Activated naive CD8-positive, alpha-beta T cell treated with anti-CD3 and anti-CD28 coated beads, Interleukin-2, amount 10 ng/mL, durations not matched to agents 7 days and 5 days (primary cell): Measurements from ENCODE around the gene LRRC75B. TPM values are rescaled to one million over a fixed set of nuclear protein-coding genes. Genes with fewer than 3 reads are reported as not detected.
A peak's percentile ranks its signal among the peaks of the same experiment; 100 is the strongest.

Source experiments
- ATAC-seq: fragments of 150-1000 bp; cut with Tn5 transposase; one replicate; pipeline ENCODE4 v1.10.0; 2021; ENCODE audit warnings: low read depth, moderate library complexity
- POLR2A ChIA-PET: fragments of 350-600 bp; sonication (Branson Sonifier 250); formaldehyde crosslinking; loops from one replicate; lab custom pipeline; 2021; ENCODE audit warnings: antibody characterized with exemption; lab: Charles Lee
- DNase-seq: peaks from one replicate; pipeline ENCODE4 v3.0.0; 2021
- H3K27ac Mint-ChIP-seq: one replicate; pipeline ENCODE4 v1.8.0; 2022; ENCODE audit warnings: mild to moderate bottlenecking, mixed read lengths
- H3K27me3 Mint-ChIP-seq: one replicate; pipeline ENCODE4 v1.8.0; 2022; ENCODE audit warnings: mild to moderate bottlenecking, moderate library complexity, mixed read lengths
- H3K36me3 Mint-ChIP-seq: one replicate; pipeline ENCODE4 v1.8.0; 2021; ENCODE audit warnings: mild to moderate bottlenecking, mixed read lengths
- H3K4me1 Mint-ChIP-seq: one replicate; pipeline ENCODE4 v1.8.0; 2021; ENCODE audit warnings: mixed read lengths
- H3K4me3 Mint-ChIP-seq: one replicate; pipeline ENCODE4 v1.8.0; 2022; ENCODE audit warnings: mild to moderate bottlenecking, moderate library complexity, mixed read lengths
- H3K9me3 Mint-ChIP-seq: one replicate; pipeline ENCODE4 v1.8.0; 2021; ENCODE audit warnings: mixed read lengths
- total RNA-seq, 2 experiments: library from RNA; stranded (reverse); gene quantifications; one replicate each; pipeline ENCODE4 v1.2.3, GENCODE V29; 2021

LRRC75B gene
- total RNA-seq, 2 experiments from 2014 or later, result 2.2 to 3.2 TPM

- Mint-ChIP-seq H3K4me1 (peaks cover 6% of the 10 kb centered on the region), H3K36me3 (peaks cover 1% of the 10 kb centered on the region), H3K4me3 (no peak overlapping the region), H3K27me3 (peaks cover 6% of the 10 kb centered on the region), H3K27ac (no peak overlapping the region), H3K9me3 (no peaks in the 10 kb centered on the region)
- POLR2A ChIA-PET, result interaction anchor here (1.2 kb wide), 1 partner anchor 33 kb away, joined by 4 read pairs; the partner anchor contains the start of gene GUCD1
- DNase-seq, result no peak
- ATAC-seq, result no peak
Measured at GRCh38 chr22:24587948-24588347, 4.9 kb downstream of the LRRC75B start.

DNA sequence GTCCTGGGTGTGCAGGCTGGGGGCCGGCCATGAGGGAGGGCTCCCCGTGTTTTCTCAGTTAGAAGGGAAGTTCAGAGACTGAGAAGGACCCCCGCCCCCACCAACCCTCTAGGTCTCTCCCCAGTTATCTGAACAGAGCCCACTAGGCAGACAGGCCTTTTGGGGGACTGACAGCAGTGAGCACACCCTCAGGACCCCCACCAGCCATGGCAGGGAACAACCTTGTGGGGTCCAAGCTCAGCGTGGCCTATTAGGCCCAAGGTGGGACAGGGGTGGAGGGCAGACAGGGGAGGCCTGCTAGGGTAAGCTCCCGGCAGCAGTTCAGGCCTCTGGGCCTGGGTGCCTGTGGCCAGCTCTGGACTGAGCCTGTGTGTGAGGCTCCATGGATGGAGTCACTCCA, 5.6 kb downstream of the LRRC75B start:
- POLR2A ChIA-PET, result no interaction called here
- H3K4me1 Mint-ChIP-seq, result peaks cover 4% of the 10 kb centered on the region
- ATAC-seq, result no peak

GRCh38 chr22:24585927-24586546, 6.8 kb downstream of the LRRC75B start:
- no peak for ATAC-seq
- Mint-ChIP-seq H3K9me3 (no peaks in the 10 kb centered on the region), H3K4me3 (no peak overlapping the region), H3K27me3 (no peaks in the 10 kb centered on the region), H3K27ac (no peak overlapping the region), H3K36me3 (peaks cover 1% of the 10 kb centered on the region), H3K4me1 (peaks cover 3% of the 10 kb centered on the region)
- DNase-seq, result no peak
- POLR2A ChIA-PET, result no interaction called here

More for the DNA sequence above, 5.6 kb downstream of the LRRC75B start:
- Mint-ChIP-seq H3K36me3 (peaks cover 1% of the 10 kb centered on the region), H3K9me3 (no peaks in the 10 kb centered on the region), H3K27me3 (peaks cover 2% of the 10 kb centered on the region), H3K4me3 (no peak overlapping the region), H3K27ac (no peak overlapping the region)
- no peak for DNase-seq

GRCh38 chr22:24585461-24585860, 7.4 kb downstream of the LRRC75B start:
- ATAC-seq, result no peak
- H3K4me3 Mint-ChIP-seq, result no peak overlapping the region
- H3K27me3 Mint-ChIP-seq, result no peaks in the 10 kb centered on the region
- no peak for DNase-seq
- no peaks in the 10 kb centered on the region for H3K9me3 Mint-ChIP-seq
- POLR2A ChIA-PET, result no interaction called here
- H3K4me1 Mint-ChIP-seq, result peaks cover 3% of the 10 kb centered on the region
- no peaks in the 10 kb centered on the region for H3K36me3 Mint-ChIP-seq
- H3K27ac Mint-ChIP-seq, result no peak overlapping the region

DNA sequence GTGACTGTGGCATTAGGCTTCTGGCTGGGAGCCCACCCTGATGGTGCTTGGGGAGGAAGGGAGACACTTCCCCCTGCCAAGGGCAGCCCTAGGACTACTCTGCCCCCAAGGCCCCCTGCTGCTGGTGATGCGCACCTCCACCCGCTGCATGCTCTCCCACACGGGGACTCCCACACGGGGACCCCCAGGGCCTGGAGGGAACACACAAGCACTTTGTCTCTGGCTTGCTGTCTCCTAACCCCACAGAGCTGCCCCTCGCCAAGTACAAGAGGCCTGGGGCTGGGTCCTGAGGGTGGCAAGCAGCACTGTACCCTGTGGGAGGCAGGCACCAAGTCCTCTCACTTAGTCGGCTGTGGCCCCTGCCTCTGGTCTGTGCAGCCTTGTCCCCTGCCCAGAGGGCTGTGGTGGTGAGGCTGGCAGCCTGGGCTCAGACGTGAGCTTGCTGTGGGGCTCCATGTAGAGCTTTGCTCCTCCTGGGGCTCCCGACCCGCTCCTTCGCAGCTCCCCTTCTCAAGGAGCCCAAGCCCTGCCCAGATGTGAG, 7.9 kb downstream of the LRRC75B start:
- no peak for DNase-seq
- POLR2A ChIA-PET, result no interaction called here
- peaks cover 3% of the 10 kb centered on the region for H3K4me1 Mint-ChIP-seq
- no peaks in the 10 kb centered on the region for H3K27me3 Mint-ChIP-seq
- H3K9me3 Mint-ChIP-seq, result no peaks in the 10 kb centered on the region
- H3K4me3 Mint-ChIP-seq, result no peak overlapping the region
- no peak overlapping the region for H3K27ac Mint-ChIP-seq
- ATAC-seq, result no peak
- H3K36me3 Mint-ChIP-seq, result no peaks in the 10 kb centered on the region

- peak overlapping the region; percentile 44 for H3K27ac Mint-ChIP-seq
- DNase-seq (peak; percentile 23), ATAC-seq (no peak)
- peaks cover 3% of the 10 kb centered on the region for H3K4me1 Mint-ChIP-seq
- no peaks in the 10 kb centered on the region for H3K9me3 Mint-ChIP-seq
- H3K27me3 Mint-ChIP-seq, result no peaks in the 10 kb centered on the region
- H3K4me3 Mint-ChIP-seq, result no peak overlapping the region
- peaks cover 2% of the 10 kb centered on the region for H3K36me3 Mint-ChIP-seq
- POLR2A ChIA-PET, result no interaction called here
Measured at GRCh38 chr22:24584166-24584790, 8.6 kb downstream of the LRRC75B start.

DNA sequence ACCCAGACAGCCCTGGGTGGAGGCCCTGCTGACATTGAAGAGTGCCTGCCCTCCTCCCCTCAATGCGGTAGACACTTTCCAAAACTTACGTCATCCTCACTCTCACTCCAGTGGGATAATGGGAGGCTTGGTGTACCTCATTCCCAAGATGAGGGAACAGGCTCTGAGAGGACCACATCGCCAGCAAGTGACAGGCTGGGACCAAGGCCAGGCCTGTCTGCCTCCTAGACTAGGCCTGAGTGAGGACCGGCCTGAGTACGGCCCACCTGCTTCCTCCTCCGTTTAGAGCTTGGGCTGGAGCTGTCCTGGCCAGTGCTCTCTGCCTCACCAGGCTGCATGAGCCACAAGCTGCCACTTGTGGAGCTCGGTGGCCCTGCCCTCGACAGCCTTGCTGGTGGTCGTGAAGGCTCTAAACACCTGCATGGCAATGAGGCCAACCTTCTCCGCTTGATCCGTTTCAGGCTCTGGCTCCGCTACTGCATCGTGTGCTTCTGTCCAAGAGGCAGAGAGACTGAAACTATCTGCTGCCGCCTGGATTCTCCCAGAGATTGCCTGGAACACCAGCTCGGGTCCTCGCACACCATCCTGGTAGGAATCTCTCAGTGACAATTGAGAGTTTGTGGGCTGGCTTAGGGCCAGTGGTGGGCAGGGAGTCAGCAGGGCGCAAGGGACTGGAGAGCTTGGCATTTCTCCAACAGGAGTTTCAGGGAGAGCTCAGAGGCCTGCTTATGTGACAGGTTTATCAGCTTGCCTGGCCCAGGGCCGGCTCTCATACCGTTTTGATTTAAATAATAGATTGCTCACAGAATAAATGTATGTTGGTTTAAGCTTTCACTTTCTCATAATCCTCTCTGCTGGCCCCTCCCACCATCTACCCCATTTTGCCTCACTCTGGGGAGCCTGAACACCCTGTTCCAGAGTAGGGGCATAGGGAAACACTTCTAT, 9.4 kb downstream of the LRRC75B start:
- Mint-ChIP-seq H3K4me3 (no peak overlapping the region), H3K27me3 (no peaks in the 10 kb centered on the region), H3K9me3 (no peaks in the 10 kb centered on the region), H3K36me3 (peaks cover 2% of the 10 kb centered on the region), H3K27ac (peak overlapping the region; percentile 44), H3K4me1 (peaks cover 3% of the 10 kb centered on the region)
- POLR2A ChIA-PET, result no interaction called here
- DNase-seq, result no peak
- no peak for ATAC-seq

DNA sequence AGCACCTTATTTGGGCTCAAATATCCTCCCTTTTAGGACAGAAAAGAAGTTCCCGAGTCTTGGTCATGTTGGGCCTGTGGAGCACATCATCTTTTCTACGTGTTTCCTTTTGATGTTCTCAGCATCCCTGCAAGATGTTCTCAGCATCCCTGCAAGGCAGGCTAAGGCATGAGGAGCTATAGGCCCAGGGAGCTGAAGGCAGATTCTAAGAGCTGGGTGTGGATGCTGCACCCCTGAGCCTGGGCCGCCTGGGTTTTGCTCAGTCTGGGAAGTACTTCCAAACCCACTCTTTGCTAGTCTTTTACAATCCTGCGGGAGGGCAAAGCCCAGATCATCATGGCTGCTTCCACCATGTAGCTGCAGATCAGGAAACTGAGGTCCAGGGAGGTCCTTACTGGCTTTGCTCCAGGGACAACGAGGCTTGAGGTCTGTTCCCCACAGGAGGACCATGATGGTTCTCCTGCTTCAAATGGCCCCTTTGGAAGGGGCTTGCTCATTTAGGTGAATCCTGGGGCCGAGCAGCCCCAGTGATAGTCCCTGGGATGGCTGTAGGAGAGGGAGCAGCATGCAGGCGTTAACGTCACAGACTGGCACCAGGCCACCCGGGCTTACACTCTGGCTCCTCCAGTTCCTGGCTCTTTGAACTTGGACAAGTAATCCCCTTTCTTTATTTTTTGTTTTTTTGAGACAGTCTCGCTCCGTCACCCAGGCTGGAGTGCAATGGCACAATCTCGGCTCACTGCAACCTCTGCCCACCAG, 10.6 kb downstream of the LRRC75B start:
- no peak overlapping the region for H3K4me3 Mint-ChIP-seq
- no peaks in the 10 kb centered on the region for H3K9me3 Mint-ChIP-seq
- POLR2A ChIA-PET, result no interaction called here
- H3K36me3 Mint-ChIP-seq, result peaks cover 6% of the 10 kb centered on the region
- H3K4me1 Mint-ChIP-seq, result peaks cover 3% of the 10 kb centered on the region
- no peak overlapping the region for H3K27ac Mint-ChIP-seq
- DNase-seq (no peak), ATAC-seq (no peak)
- H3K27me3 Mint-ChIP-seq, result no peaks in the 10 kb centered on the region

- H3K36me3 Mint-ChIP-seq, result peaks cover 8% of the 10 kb centered on the region
- ATAC-seq (no peak), DNase-seq (no peak)
- H3K27ac Mint-ChIP-seq, result no peak overlapping the region
- no peaks in the 10 kb centered on the region for H3K27me3 Mint-ChIP-seq
- peaks cover 3% of the 10 kb centered on the region for H3K4me1 Mint-ChIP-seq
- H3K9me3 Mint-ChIP-seq, result no peaks in the 10 kb centered on the region
- H3K4me3 Mint-ChIP-seq, result no peak overlapping the region
- POLR2A ChIA-PET, result no interaction called here
Measured at GRCh38 chr22:24580276-24580675, 12.6 kb downstream of the LRRC75B start.

DNA sequence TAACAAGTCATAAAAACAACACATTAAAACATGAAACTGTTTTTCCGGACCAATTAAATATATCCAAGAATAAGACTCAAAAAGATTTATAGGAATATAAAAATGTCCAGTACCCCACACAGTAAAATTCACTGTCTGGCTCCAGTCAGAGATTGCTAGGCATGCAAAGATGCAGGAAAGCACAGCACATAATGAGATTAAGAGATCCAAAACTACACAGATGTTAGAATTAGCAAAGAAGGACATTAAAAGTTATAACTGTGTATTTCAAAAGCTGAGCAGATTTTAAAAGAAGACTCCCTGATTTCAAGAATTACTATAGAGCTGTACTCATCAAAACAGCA, 13.6 kb downstream of the LRRC75B start:
- H3K36me3 Mint-ChIP-seq, result peaks cover 16% of the 10 kb centered on the region
- H3K9me3 Mint-ChIP-seq, result no peaks in the 10 kb centered on the region
- H3K4me1 Mint-ChIP-seq, result peaks cover 5% of the 10 kb centered on the region
- no peak overlapping the region for H3K4me3 Mint-ChIP-seq
- no peak for ATAC-seq
- H3K27ac Mint-ChIP-seq, result no peak overlapping the region
- DNase-seq, result no peak
- no peaks in the 10 kb centered on the region for H3K27me3 Mint-ChIP-seq
- POLR2A ChIA-PET, result no interaction called here

- Mint-ChIP-seq H3K4me1 (peaks cover 2% of the 10 kb centered on the region), H3K9me3 (no peaks in the 10 kb centered on the region), H3K27ac (no peak overlapping the region), H3K36me3 (peaks cover 16% of the 10 kb centered on the region), H3K27me3 (no peaks in the 10 kb centered on the region), H3K4me3 (no peak overlapping the region)
- no peak for ATAC-seq
- DNase-seq, result no peak
- POLR2A ChIA-PET, result no interaction called here
Measured at GRCh38 chr22:24578355-24579257, 14.3 kb downstream of the LRRC75B start.

DNA sequence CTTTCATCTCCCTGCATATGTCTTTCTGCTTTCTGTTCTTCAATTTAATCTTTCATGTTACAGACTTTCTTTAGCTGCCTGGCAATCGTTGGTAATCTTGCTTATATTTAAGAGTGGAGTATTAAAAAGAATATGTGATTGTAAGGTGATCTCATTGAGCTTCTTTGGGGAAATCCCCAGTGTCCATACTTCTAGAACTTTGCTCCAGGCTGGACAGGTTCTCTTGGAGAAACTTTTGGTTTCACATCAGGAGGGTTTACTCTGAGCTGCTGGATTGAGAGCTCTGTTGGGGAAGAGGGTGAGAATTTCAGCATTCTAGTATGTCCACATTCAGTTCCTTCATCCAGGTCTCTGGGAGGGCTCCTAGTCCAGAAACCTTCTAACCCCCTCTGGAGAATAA, 16.1 kb downstream of the LRRC75B start:
- H3K4me1 Mint-ChIP-seq, result peaks cover 2% of the 10 kb centered on the region
- POLR2A ChIA-PET, result no interaction called here
- no peaks in the 10 kb centered on the region for H3K9me3 Mint-ChIP-seq
- no peak for DNase-seq
- H3K4me3 Mint-ChIP-seq, result no peak overlapping the region
- no peak overlapping the region for H3K27ac Mint-ChIP-seq
- H3K36me3 Mint-ChIP-seq, result peaks cover 28% of the 10 kb centered on the region
- H3K27me3 Mint-ChIP-seq, result no peaks in the 10 kb centered on the region
- ATAC-seq, result no peak
